Measurements from ENCODE around the gene MOSMO.
A peak's percentile ranks its signal among the peaks of the same experiment; 100 is the strongest.
"Not testable (repeated sequence)": the region's sequence is repeated elsewhere in the genome, so short reads cannot be mapped to it uniquely, and the experiment has no call there.

The MOSMO gene

GRCh38 chr16:22014271-22014873, 6.5 kb downstream of the MOSMO start:
- H3K36me3 Mint-ChIP-seq = no peaks in the 10 kb centered on the region
- no peak overlapping the region for H3K27ac Mint-ChIP-seq
- peaks cover 42% of the 10 kb centered on the region for H3K4me1 Mint-ChIP-seq
- no peak overlapping the region for H3K4me3 Mint-ChIP-seq
- ATAC-seq (no peak), DNase-seq (ENCODE audit: low spot score in 2 of 2) (no peak)
- no peaks in the 10 kb centered on the region for H3K9me3 Mint-ChIP-seq

DNA sequence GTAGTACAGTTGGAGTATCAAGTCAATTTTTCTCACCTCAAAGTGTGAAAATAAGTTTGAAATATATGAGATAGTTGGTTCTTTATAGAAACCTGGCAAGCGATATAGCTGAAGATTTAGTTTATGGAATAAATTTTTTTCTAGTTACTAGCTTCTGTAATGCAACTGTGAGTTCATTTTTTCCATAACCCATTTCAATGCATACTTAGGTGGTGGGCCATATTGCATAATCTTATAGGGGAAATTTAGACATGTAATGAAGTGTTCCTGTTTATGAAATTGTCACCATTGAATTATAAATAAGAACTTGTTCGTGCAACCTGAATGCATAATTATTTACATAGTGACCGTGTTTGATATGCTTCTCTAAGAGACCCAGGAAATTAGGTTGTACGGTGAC, 9.0 kb downstream of the MOSMO start:
- ATAC-seq (no peak), DNase-seq (ENCODE audit: low spot score in 2 of 2) (no peak)
- H3K4me3 Mint-ChIP-seq = no peak overlapping the region
- no peaks in the 10 kb centered on the region for H3K9me3 Mint-ChIP-seq
- H3K27ac Mint-ChIP-seq = no peak overlapping the region
- H3K36me3 Mint-ChIP-seq = no peaks in the 10 kb centered on the region
- H3K4me1 Mint-ChIP-seq = peaks cover 26% of the 10 kb centered on the region

DNA sequence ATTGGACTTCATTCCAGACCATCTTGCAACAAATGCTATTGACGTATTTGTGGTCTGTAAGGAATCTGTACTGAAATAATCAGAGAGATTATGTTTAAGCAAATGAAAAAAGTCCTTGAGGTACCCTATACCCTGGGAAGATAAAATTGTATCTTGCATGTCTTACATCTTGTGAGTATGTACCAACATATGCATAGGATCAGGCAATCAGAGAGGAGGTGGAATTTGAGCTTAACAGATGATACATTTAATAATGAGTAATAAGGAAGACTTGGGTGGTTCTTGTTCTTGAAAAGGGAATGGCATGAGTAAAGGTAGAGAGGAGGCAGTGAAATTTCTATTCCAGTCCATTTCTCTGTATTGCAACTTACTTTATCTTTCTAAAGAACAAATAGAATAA, 10.6 kb downstream of the MOSMO start:
- peaks cover 22% of the 10 kb centered on the region for H3K4me1 Mint-ChIP-seq
- H3K9me3 Mint-ChIP-seq = no peaks in the 10 kb centered on the region
- DNase-seq (ENCODE audit: low spot score in 2 of 2) = no peak
- H3K4me3 Mint-ChIP-seq = no peak overlapping the region
- H3K36me3 Mint-ChIP-seq = no peaks in the 10 kb centered on the region
- H3K27ac Mint-ChIP-seq = no peak overlapping the region
- no peak for ATAC-seq

GRCh38 chr16:22022151-22022550, 14.2 kb downstream of the MOSMO start:
- peaks cover 18% of the 10 kb centered on the region for H3K4me1 Mint-ChIP-seq
- no peak overlapping the region for H3K4me3 Mint-ChIP-seq
- DNase-seq (ENCODE audit: low spot score in 2 of 2) (no peak), ATAC-seq (no peak)
- H3K27ac Mint-ChIP-seq = no peak overlapping the region
- H3K36me3 Mint-ChIP-seq = no peaks in the 10 kb centered on the region
- H3K9me3 Mint-ChIP-seq = no peaks in the 10 kb centered on the region

- Mint-ChIP-seq H3K4me1 (peaks cover 21% of the 10 kb centered on the region), H3K4me3 (no peak overlapping the region), H3K9me3 (no peaks in the 10 kb centered on the region), H3K27ac (no peak overlapping the region), H3K36me3 (no peaks in the 10 kb centered on the region)
- ATAC-seq = no peak
- DNase-seq (ENCODE audit: low spot score in 2 of 2) = no peak
Measured at GRCh38 chr16:22023505-22023904, 15.6 kb downstream of the MOSMO start.

DNA sequence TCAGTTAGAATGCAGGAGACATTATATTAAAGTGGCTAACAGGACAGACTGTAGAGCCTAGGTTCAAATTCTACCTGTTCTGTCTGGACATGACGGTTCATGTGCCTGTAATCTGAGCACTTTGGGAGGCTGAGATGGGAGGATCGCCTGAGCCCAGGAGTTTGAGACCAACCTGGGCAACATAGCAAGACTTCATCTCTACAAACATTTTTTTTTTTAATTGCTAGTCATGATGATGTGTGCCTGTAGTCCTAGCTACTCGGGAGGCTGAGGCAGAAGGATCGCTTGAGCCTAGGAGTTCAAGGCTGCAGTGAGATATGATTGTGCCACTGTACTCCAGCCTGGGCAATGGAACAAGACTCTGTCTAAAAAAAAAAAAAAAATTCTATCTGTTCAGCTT, 16.9 kb downstream of the MOSMO start:
- not testable (repeated sequence) for DNase-seq (ENCODE audit: low spot score in 2 of 2); H3K36me3 Mint-ChIP-seq; ATAC-seq; H3K4me3 Mint-ChIP-seq; H3K9me3 Mint-ChIP-seq; H3K27ac Mint-ChIP-seq
- H3K4me1 Mint-ChIP-seq = peaks cover 32% of the 10 kb centered on the region

DNA sequence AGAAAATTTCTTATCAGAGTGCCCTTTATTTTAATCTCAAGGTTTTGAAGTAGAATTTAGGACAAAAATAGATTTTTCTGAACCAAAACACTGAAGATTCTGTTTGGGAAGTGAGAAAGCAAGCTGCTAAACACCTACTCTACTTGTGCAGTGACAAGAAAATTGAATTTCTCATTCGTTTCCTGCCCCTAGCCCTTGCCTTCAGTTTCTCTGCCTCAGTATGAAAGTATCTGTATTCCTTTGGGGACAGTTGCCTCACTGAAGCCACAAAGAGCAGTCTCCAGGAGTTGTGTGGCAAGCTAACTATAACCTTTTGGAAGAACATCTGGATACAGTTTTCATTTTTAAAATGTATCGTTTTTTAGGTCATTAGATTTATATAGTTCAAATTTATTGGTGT, 19.7 kb downstream of the MOSMO start:
- Mint-ChIP-seq H3K9me3 (no peaks in the 10 kb centered on the region), H3K4me1 (peaks cover 50% of the 10 kb centered on the region), H3K27ac (peak overlapping the region; percentile 52), H3K4me3 (no peak overlapping the region), H3K36me3 (no peaks in the 10 kb centered on the region)
- DNase-seq (ENCODE audit: low spot score in 2 of 2) = no peak
- ATAC-seq = no peak

DNA sequence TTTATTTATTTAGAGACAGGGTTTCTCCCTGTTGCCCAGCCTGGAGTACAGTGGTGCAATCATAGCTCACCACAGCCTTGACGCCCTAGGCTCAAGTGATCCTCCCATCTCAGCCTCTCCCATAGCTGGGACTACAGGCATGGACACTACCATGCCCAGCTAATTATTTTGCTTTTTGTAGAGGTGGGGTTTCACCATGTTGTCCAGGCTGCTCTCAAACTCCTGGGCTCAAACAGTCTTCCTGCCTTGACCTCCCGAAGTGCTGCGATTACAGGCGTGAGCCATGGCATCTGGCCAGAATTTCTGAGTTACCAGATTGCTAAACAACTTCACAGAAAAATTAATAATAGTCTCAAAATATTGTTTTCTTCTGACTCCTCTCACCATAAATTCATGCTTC, 21.7 kb downstream of the MOSMO start:
- H3K4me1 Mint-ChIP-seq = peaks cover 50% of the 10 kb centered on the region
- no peak overlapping the region for H3K27ac Mint-ChIP-seq
- H3K4me3 Mint-ChIP-seq = no peak overlapping the region
- DNase-seq (ENCODE audit: low spot score in 2 of 2) = no peak
- H3K9me3 Mint-ChIP-seq = no peaks in the 10 kb centered on the region
- no peaks in the 10 kb centered on the region for H3K36me3 Mint-ChIP-seq
- ATAC-seq = no peak

DNA sequence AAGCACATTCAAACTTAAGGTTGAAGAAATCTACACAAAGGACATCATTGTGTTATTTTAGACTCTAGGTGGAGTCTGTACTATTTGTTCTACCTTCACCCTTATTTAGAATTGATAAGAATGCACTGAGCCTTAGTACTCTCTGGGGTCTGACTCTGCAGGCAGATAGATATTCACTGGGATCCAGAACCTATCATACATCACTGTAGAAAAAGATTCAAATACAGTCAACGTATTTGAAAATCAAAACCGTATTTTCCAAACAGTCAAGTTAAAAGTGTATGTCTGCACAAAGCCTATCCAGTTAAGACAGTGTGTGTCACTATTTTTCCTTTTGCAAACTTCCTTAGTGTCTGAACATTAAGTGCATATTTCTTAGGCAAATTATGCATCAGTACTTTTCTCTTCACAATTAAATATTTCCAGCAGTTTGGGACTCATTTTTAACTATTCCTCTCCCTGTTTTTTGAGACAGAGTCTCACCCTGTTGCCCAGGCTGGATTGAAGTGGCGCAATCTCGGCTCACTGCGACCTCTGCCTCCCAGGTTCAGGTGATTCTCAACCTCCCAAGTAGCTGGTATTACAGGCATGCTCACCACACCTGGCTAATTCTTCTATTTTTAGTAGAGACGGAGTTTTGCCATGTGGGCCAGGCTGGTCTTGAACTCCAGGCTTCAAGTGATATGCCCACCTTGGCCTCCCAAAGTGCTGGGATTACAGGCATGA, 22.3 kb downstream of the MOSMO start:
- Mint-ChIP-seq H3K4me3 (no peak overlapping the region), H3K9me3 (no peaks in the 10 kb centered on the region), H3K36me3 (no peaks in the 10 kb centered on the region), H3K27ac (no peak overlapping the region), H3K4me1 (peaks cover 50% of the 10 kb centered on the region)
- DNase-seq (ENCODE audit: low spot score in 2 of 2) (no peak), ATAC-seq (no peak)

GRCh38 chr16:22031483-22032083, 23.7 kb downstream of the MOSMO start:
- Mint-ChIP-seq H3K9me3 (no peaks in the 10 kb centered on the region), H3K4me1 (peaks cover 40% of the 10 kb centered on the region), H3K36me3 (no peaks in the 10 kb centered on the region), H3K4me3 (no peak overlapping the region), H3K27ac (peak overlapping the region; percentile 2)
- DNase-seq (ENCODE audit: low spot score in 2 of 2) (no peak), ATAC-seq (no peak)

GRCh38 chr16:22034503-22034902, 26.6 kb downstream of the MOSMO start:
- Mint-ChIP-seq H3K9me3 (no peaks in the 10 kb centered on the region), H3K36me3 (no peaks in the 10 kb centered on the region), H3K4me1 (peaks cover 37% of the 10 kb centered on the region), H3K27ac (peak overlapping the region; percentile 38), H3K4me3 (no peak overlapping the region)
- no peak for ATAC-seq
- DNase-seq (ENCODE audit: low spot score in 2 of 2) = no peak

- ATAC-seq = peak; percentile 57
- peaks cover 31% of the 10 kb centered on the region for H3K4me1 Mint-ChIP-seq
Measured at GRCh38 chr16:22035153-22035552, 27.2 kb downstream of the MOSMO start.

DNA sequence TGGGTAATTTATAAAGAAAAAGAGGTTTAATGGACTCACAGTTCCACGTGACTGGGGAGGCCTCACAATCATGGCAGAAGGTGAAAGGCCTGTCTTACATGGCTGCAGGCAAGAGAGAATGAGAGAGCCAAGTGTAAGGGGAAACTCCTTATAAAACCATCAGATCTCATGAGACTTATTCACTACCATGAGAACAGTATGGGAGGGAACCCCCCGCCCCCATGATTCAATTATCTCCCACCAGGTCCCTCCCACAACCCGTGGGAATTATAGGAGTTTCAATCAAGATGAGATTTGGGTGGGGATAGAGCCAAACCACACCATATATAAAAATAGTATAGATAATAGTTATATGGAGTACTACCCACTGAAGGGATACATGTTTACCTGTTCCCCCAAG, 36.0 kb downstream of the MOSMO start:
- not testable (repeated sequence) for H3K27ac Mint-ChIP-seq; H3K4me1 Mint-ChIP-seq; ATAC-seq; H3K4me3 Mint-ChIP-seq; DNase-seq (ENCODE audit: low spot score in 2 of 2); H3K9me3 Mint-ChIP-seq; H3K36me3 Mint-ChIP-seq

More at GRCh38 chr16:22035153-22035552, 27.2 kb downstream of the MOSMO start:
- no peak overlapping the region for H3K4me3 Mint-ChIP-seq
- no peak for DNase-seq (ENCODE audit: low spot score in 2 of 2)
- H3K36me3 Mint-ChIP-seq = no peaks in the 10 kb centered on the region
- H3K9me3 Mint-ChIP-seq = no peaks in the 10 kb centered on the region
- H3K27ac Mint-ChIP-seq = peak overlapping the region; percentile 32

DNA sequence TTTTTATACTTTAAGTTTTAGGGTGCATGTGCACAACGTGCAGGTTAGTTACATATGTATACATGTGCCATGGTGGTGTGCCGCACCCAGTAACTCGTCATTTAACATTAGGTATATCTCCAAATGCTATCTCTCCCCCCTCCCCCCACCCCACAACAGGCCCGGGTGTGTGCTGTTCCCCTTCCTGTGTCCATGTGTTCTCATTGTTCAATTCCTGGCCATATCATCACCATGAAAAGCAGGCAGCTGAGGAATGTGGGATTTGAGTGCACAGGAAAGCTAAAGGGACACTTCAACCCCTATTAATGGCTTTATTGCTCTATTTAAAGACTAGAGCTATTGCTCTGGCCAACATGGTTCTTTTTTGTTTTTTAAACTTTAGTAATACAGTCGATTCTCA, 38.0 kb downstream of the MOSMO start:
- not testable (repeated sequence) for H3K36me3 Mint-ChIP-seq; H3K4me1 Mint-ChIP-seq; ATAC-seq; H3K27ac Mint-ChIP-seq; H3K4me3 Mint-ChIP-seq; DNase-seq (ENCODE audit: low spot score in 2 of 2); H3K9me3 Mint-ChIP-seq

GRCh38 chr16:22050963-22051362, 43.1 kb downstream of the MOSMO start:
- peaks cover 32% of the 10 kb centered on the region for H3K4me1 Mint-ChIP-seq
- H3K27ac Mint-ChIP-seq = peak overlapping the region; percentile 34
- no peaks in the 10 kb centered on the region for H3K9me3 Mint-ChIP-seq
- H3K36me3 Mint-ChIP-seq = peaks cover 7% of the 10 kb centered on the region
- ATAC-seq (no peak), DNase-seq (ENCODE audit: low spot score in 2 of 2) (no peak)
- H3K4me3 Mint-ChIP-seq = no peak overlapping the region

- peaks cover 32% of the 10 kb centered on the region for H3K4me1 Mint-ChIP-seq
- ATAC-seq (no peak), DNase-seq (ENCODE audit: low spot score in 2 of 2) (no peak)
- H3K4me3 Mint-ChIP-seq = peak overlapping the region; percentile 42
- no peaks in the 10 kb centered on the region for H3K9me3 Mint-ChIP-seq
- H3K27ac Mint-ChIP-seq = no peak overlapping the region
- H3K36me3 Mint-ChIP-seq = peaks cover 7% of the 10 kb centered on the region
Measured at GRCh38 chr16:22052980-22053379, 45.1 kb downstream of the MOSMO start.
